OCI-LY1 (cell line): ENCODE results near the gene EMID1.

Source experiments
- CTCF ChIP-seq: fragments of 200-600 bp; sonication (generic), shearing (Covaris generic); IDR thresholded peaks from 2 replicates; pipeline ENCODE4 v1.5.1; 2017; ENCODE audit warnings: mild to moderate bottlenecking, antibody characterized with exemption, low read length, moderate library complexity, mixed read lengths
- EZH2 ChIP-seq: fragments of 200-600 bp; sonication (generic), shearing (Covaris generic); IDR thresholded peaks from 2 replicates; pipeline ENCODE4 v1.8.0; 2017; ENCODE audit warnings: borderline replicate concordance, mixed run types, mild to moderate bottlenecking, antibody characterized with exemption, low read length, moderate library complexity, mixed read lengths

- TF ChIP-seq CTCF (peak; percentile 58), EZH2 (no peak)
Measured at GRCh38 chr22:29202212-29203192, 3.2 kb upstream of the EMID1 start.
